HepG2 (cell line): ENCODE measurements around the gene TMEM87A. TPM values are rescaled to one million over a fixed set of nuclear protein-coding genes. Genes with fewer than 3 reads are reported as not detected.

Experiments
- ATAC-seq: fragments of 200-7000 bp; cut with Tn5 transposase; 3 replicates; pipeline ENCODE4 v1.9.1; 2020; ENCODE audit warnings: mild to moderate bottlenecking, moderate library complexity
- BruUV-seq: library from RNA; stranded (reverse); fragments of 400-500 nt; replicated peaks from 2 replicates; lab custom pipeline; 2021; lab: Mats Ljungman, UMichigan
- CTCF ChIA-PET: fragments of 300-600 bp; formaldehyde crosslinking; extraction: SDS; loops from one replicate; lab custom pipeline; 2021; ENCODE audit warnings: low total read pairs, inconsistent platforms, low intra/inter-chr PET ratio; lab: Yijun Ruan, JAX
- POLR2A ChIA-PET: fragments of 350-600 bp; sonication (Branson Sonifier 250); formaldehyde crosslinking; loops from one replicate; lab custom pipeline; 2020; ENCODE audit warnings: antibody characterized with exemption, inconsistent platforms; lab: Yijun Ruan, JAX
- DNase-seq: peaks from one replicate; pipeline ENCODE4 v3.0.0-alpha.2; 2015; ENCODE audit warnings: low spot score
- FAIRE-seq: peaks from 3 replicates; lab custom pipeline; 2011; peaks lifted over from hg19 to GRCh38; lab: Jason Lieb, UNC
- H2AFZ ChIP-seq: one replicate; pipeline ENCODE4 v1.6.1; 2011; ENCODE audit warnings: low read length, inconsistent platforms
- H3K27ac ChIP-seq: fragments of 300-600 bp; 3 replicates; pipeline ENCODE4 v1.8.0; 2011; ENCODE audit warnings: mixed run types, mild to moderate bottlenecking, mixed read lengths, low read length, inconsistent platforms; ENCODE audit not compliant: insufficient read depth; ENCODE audit errors: extremely low read length
- H3K27me3 ChIP-seq, 2 experiments: fragments of 200-600 bp in 1 of 2; 2 replicates in 1 of 2; 3 replicates in 1 of 2; pipeline versions ENCODE4 v1.6.0 to v1.8.0; 2011; ENCODE audit warnings: low read length in 2 of 2, mild to moderate bottlenecking in 2 of 2, moderate library complexity in 2 of 2, inconsistent platforms in 1 of 2; ENCODE audit not compliant: insufficient read depth in 2 of 2, control insufficient read depth in 1 of 2
- H3K36me3 ChIP-seq, 2 experiments: fragments of 200-600 bp in 1 of 2; replicated peaks in 1 of 2; 2 replicates in 1 of 2; 3 replicates in 1 of 2; pipeline versions ENCODE4 v1.5.1 to v1.8.0; 2011; ENCODE audit warnings: low read length in 2 of 2, inconsistent platforms in 1 of 2; ENCODE audit not compliant: insufficient read depth in 2 of 2, control insufficient read depth in 1 of 2
- H3K4me1 ChIP-seq: 2 replicates; pipeline ENCODE4 v1.5.1; 2012; ENCODE audit warnings: low read length, inconsistent platforms; ENCODE audit not compliant: insufficient read depth
- H3K4me2 ChIP-seq: 2 replicates; pipeline ENCODE4 v1.6.0; 2011; ENCODE audit warnings: low read depth, low read length, inconsistent platforms
- H3K4me3 ChIP-seq, 3 experiments: fragments of 200-600 bp in 1 of 3; sonication (generic), shearing (Covaris generic) in 1 of 3; replicated peaks in 1 of 3; 2 replicates each; pipeline ENCODE4 v1.5.1; 2011 to 2016; ENCODE audit warnings: low read length in 3 of 3, inconsistent platforms in 2 of 3, low read depth in 2 of 3, mild to moderate bottlenecking in 2 of 3, control low read depth in 1 of 3, mixed read lengths in 1 of 3; ENCODE audit not compliant: insufficient read depth in 1 of 3
- H3K79me2 ChIP-seq: one replicate; pipeline ENCODE4 v1.6.1; 2011; ENCODE audit warnings: low read length, inconsistent platforms; ENCODE audit not compliant: insufficient read depth
- H3K9ac ChIP-seq: 2 replicates; pipeline ENCODE4 v1.6.0; 2011; ENCODE audit warnings: mild to moderate bottlenecking, low read depth, low read length, inconsistent platforms; ENCODE audit not compliant: insufficient read depth
- H3K9me3 ChIP-seq: 2 replicates; pipeline ENCODE4 v1.5.1; 2012; ENCODE audit warnings: mild to moderate bottlenecking, low read length
- H4K20me1 ChIP-seq: 2 replicates; pipeline ENCODE4 v1.6.0; 2011; ENCODE audit warnings: inconsistent platforms, mild to moderate bottlenecking, low read length, moderate library complexity; ENCODE audit not compliant: insufficient read depth
- NR2C2 ChIP-seq: sonication (generic); formaldehyde crosslinking; IDR thresholded peaks from 2 replicates; pipeline ENCODE4 v1.4.0; 2020; ENCODE audit warnings: missing genetic modification reagents, mild to moderate bottlenecking, moderate library complexity, borderline replicate concordance
- UBTF ChIP-seq: sonication (generic); formaldehyde crosslinking; IDR thresholded peaks from 2 replicates; pipeline ENCODE4 v1.4.0; 2020; ENCODE audit warnings: mild to moderate bottlenecking, missing genetic modification reagents
- ZNF225 ChIP-seq: sonication (generic); formaldehyde crosslinking; IDR thresholded peaks from 2 replicates; pipeline ENCODE4 v1.4.0; 2020; ENCODE audit warnings: mild to moderate bottlenecking, missing genetic modification reagents
- WGBS: methylation state at CpG from one replicate; pipeline ENCODE4 v1.1.6; 2017; ENCODE audit warnings: low lambda C conversion rate; 5-methylcytosine and 5-hydroxymethylcytosine counted together
- in situ Hi-C: cut with HindIII; loops from 2 replicates; pipeline ENCODE4 v1.10.0; 2017; ENCODE audit warnings: low pct_unique_long_range_greater_than_20kb; ENCODE audit not compliant: extremely low pct_ligation_motif_present
- intact Hi-C: fragments of 100-400 bp; cut with micrococcal nuclease; formaldehyde crosslinking; loops from one replicate; pipeline ENCODE4 v1.10.0; 2022; ENCODE audit not compliant: unreplicated experiment
- polyA plus RNA-seq, 8 experiments: library from polyadenylated mRNA; depleted of rRNA in 3 of 8; stranded (reverse) in 7 of 8; unstranded in 1 of 8; fragments of >200 nt; fragmentation: Illumina TruSeq in 4 of 8; extraction: Trizol in 4 of 8; gene quantifications; 2 replicates each; pipeline versions ENCODE4 v1.2.1 to v1.2.3, GENCODE V29; 2011 to 2016; ENCODE audit warnings: low read depth in 4 of 8, missing spikeins in 1 of 8, mixed read lengths in 1 of 8; ENCODE audit not compliant: insufficient read depth in 1 of 8
- total RNA-seq, 5 experiments: library from RNA; depleted of rRNA; stranded (reverse); fragments of >200 nt; fragmentation: Illumina TruSeq; extraction: Trizol; gene quantifications; 2 replicates each; pipeline ENCODE4 v1.2.3, GENCODE V29; 2016; ENCODE audit warnings: low read depth in 1 of 5

The TMEM87A gene
- total and polyA plus RNA-seq, 2 of the 13 experiments (the other 11 are each of a cell fraction or from before 2014, with no cell fraction given): 20.2 to 42.8 TPM

- no peak for TF ChIP-seq UBTF
- TF ChIP-seq ZNF225 (CRISPR knock-in tag): no peak
- TF ChIP-seq, all 625 proteins: peak for 0
These were observed 79.8 kb downstream of the TMEM87A start (continued) for GRCh38 chr15:42193383-42193782.

DNA sequence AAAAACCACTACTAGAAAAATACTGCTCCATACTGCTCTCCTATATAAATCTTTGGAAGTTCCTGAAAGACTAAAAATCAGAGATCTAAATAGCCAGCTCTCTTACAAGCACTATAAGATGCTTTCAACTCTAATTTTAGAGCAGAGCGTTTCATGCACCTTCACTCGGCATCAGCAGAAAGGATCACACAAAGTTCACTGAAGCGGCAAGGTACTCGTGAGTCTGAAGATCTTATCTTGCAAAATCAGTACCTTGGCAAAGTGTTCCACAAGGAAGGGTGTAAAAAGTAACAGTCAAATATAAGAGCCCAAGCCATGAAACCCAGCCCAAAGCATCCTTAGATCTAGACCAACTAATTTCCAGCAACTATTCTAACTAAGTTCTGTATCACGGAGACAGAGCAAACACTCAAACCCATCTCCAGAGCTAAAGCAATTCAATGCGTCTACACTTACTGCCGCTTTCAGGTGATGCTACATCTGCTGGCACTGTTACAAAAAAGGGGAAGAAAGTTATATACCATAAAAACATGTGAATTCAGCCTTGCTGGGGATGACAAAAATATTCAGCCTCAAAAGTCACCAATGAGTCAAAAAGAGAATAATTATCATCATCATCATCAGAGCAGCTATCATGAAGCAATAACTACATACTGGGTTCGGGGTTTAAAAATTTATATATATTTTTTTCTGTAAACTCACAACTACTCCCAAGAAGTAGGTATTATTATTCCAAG is 81.5 kb downstream of the TMEM87A start:
- intact Hi-C loops: no loop called here
- 95% methylated on average over 8 of the region's 8 CpGs for WGBS
- DNase-seq: no peak
- Histone ChIP-seq H4K20me1 (no peaks in the 10 kb centered on the region), H3K9ac (no peak overlapping the region), H2AFZ (no peak overlapping the region), H3K4me3 (no peak overlapping the region), H3K36me3 (peaks cover 5 to 27% of the 10 kb centered on the region in 2 experiments), H3K9me3 (no peaks in the 10 kb centered on the region), H3K4me2 (no peak overlapping the region)
- CTCF ChIA-PET: no interaction called here
- in situ Hi-C loops: no loop called here
- BruUV-seq: no TSS peak
- no peak for TF ChIP-seq NR2C2
- TF ChIP-seq, all 625 proteins: peak for 0
- no peak for ATAC-seq
- no peak for FAIRE-seq
- POLR2A ChIA-PET: no interaction called here
- Histone ChIP-seq H3K27ac (no peak overlapping the region), H3K4me1 (peaks cover 37% of the 10 kb centered on the region), H3K27me3 (no peaks in the 10 kb centered on the region; a peak in 1 of 5 replicates), H3K79me2 (no peaks in the 10 kb centered on the region)
